ENCODE results near the gene ATP2B2. TPM values are rescaled to one million over a fixed set of nuclear protein-coding genes. Genes with fewer than 3 reads are reported as not detected.

ATP2B2 gene
- total and polyA plus RNA-seq, 2 experiments from 2014 or later, result 0.42 to 0.63 TPM

GRCh38 chr3:10524270-10524669 lies 18.9 kb upstream of the ATP2B2 start:
- no peak overlapping the region for H3K27ac ChIP-seq (ENCODE audit: low read depth)
- ATAC-seq, result no peak
- no peak overlapping the region for H2AFZ ChIP-seq
- no peaks in the 10 kb centered on the region for H3K9me2 ChIP-seq (ENCODE audit: insufficient read depth)
- Mint-ChIP-seq H3K36me3 (ENCODE audit: low read depth) (no peaks in the 10 kb centered on the region), H3K27me3 (ENCODE audit: insufficient read depth, low read depth, poor library complexity) (peaks cover 6% of the 10 kb centered on the region), H3K27ac (no peak overlapping the region), H3K4me3 (no peak overlapping the region), H3K9me3 (no peaks in the 10 kb centered on the region), H3K4me1 (no peaks in the 10 kb centered on the region)
- H3F3A ChIP-seq (replicated peaks; ENCODE audit: low read depth), result no peaks in the 10 kb centered on the region
- DNase-seq (ENCODE audit: low spot score), result no peak
- no peaks in the 10 kb centered on the region for H3K4me1 ChIP-seq (ENCODE audit: insufficient read depth)
- TF ChIP-seq CREB1 (CRISPR knock-in tag; IDR thresholded peaks at IDR 0.05; ENCODE audit: low read depth) (no peak), NANOG (IDR thresholded peaks at IDR 0.05; ENCODE audit: borderline replicate concordance) (no peak), JUNB (IDR thresholded peaks at IDR 0.05; ENCODE audit: unreplicated experiment) (no peak), CTCF (conservative IDR thresholded peaks at IDR 0.05; ENCODE audit: low read depth in 2 of 2) (no peak), EZH2phosphoT487 (IDR thresholded peaks at IDR 0.05; ENCODE audit: unreplicated experiment) (no peak), EZH2 (IDR thresholded peaks at IDR 0.05; ENCODE audit: low read depth, unreplicated experiment) (no peak), ZNF462 (CRISPR knock-in tag; IDR thresholded peaks at IDR 0.05) (no peak), STAT1 (IDR thresholded peaks at IDR 0.05; ENCODE audit: unreplicated experiment) (no peak), POLR2AphosphoS5 (IDR thresholded peaks at IDR 0.05; ENCODE audit: low read depth) (no peak)
- H3K4me2 ChIP-seq, result no peak overlapping the region
- no peaks in the 10 kb centered on the region for H3K79me2 ChIP-seq (replicated peaks; ENCODE audit: insufficient read depth)
- no peaks in the 10 kb centered on the region for H4K20me1 ChIP-seq (replicated peaks; ENCODE audit: insufficient read depth)
- H3K27me3 ChIP-seq (ENCODE audit: insufficient read depth), result no peaks in the 10 kb centered on the region
- H3K36me3 ChIP-seq (ENCODE audit: insufficient read depth), result no peaks in the 10 kb centered on the region
- H3K4me3 ChIP-seq, result no peak overlapping the region

All from GM23338 (cell line).